SKM-1 treated with dmso at 0.1 percent for 144 hours (cell line): ENCODE data around the gene SKOR1.

ENCODE experiments used
- DNase-seq: peaks from one replicate; lab custom pipeline; 2025; ENCODE audit not compliant: unreplicated experiment; lab: John Stamatoyannopoulos, UW

The SKOR1 gene

GRCh38 chr15:67819636-67820035, 5.7 kb upstream of the SKOR1 start:
- DNase-seq, result no peak

- DNase-seq, result no peak
Measured at GRCh38 chr15:67820122-67820991, 5.0 kb upstream of the SKOR1 start.

- no peak for DNase-seq
Measured at GRCh38 chr15:67820992-67821783, 4.1 kb upstream of the SKOR1 start.

DNA sequence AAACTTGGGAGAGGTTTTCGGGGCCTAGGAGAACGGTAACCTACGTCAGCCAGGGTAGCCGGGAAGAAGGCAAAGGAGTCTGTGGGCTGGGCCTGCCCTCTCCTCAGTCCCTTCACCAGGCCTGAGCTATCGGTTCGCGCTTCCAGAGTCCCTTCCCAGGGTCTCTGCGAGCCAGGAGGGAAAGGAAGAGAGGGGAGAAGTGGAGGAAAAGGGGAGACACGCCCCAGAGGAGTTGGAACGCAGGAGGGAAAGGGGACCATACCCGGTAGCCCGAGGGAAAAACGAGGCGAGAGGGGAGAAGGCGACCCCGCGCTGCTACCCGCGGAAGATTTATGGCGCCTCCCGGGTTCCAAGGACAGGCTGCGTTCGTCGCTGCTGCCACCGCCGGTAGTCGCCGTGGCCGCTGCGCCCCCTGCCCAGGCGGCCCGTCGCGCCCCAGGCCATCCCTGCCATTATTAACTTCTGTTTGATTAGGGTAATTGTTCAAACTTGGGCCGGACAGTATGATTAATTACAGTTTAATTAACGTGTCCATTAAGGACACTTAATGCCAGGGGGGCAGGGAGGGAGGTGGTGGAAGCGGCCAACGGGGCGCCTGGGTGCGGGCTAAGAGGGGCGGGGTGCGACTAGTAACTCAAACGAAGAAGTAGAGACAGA, 3.4 kb upstream of the SKOR1 start:
- DNase-seq, result no peak

DNA sequence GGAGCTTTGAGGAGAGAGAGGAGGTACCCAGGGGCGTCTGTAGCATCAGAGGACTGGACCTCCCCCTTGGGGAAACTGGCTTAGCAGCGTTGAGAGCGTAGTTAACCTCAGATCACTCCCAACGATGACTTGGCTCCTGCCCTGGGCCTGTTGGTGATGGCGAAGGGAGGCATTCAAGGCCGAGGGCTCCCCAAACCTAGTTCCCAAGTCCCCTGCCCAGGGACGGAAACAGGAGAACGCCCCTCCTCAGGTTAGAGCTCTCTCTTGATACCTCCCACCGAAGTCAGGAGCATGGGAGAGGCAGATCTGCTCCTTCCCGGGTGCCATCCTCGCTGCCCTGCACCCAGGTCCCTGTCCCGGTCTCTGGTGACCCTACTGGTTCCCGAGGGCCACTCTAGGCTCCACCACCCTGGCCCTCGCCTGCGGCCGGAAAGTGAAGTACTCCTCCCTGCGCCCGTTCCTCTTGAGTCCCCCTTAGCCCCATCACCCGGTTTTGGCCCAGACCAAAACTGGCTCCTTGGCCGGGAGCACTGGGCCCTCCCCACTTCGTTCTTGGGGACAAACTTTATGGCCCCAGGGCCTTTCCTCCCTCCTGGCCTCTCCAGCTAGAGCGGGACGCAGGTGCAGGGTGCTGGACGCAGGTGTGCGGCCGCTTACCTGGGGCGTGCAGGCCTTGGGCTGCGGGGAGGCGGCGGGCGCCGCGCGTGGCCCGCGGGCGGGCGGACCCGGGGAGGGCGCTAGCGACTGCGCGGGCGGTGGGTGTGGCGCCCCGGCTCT, 2.6 kb upstream of the SKOR1 start:
- no peak for DNase-seq

DNA sequence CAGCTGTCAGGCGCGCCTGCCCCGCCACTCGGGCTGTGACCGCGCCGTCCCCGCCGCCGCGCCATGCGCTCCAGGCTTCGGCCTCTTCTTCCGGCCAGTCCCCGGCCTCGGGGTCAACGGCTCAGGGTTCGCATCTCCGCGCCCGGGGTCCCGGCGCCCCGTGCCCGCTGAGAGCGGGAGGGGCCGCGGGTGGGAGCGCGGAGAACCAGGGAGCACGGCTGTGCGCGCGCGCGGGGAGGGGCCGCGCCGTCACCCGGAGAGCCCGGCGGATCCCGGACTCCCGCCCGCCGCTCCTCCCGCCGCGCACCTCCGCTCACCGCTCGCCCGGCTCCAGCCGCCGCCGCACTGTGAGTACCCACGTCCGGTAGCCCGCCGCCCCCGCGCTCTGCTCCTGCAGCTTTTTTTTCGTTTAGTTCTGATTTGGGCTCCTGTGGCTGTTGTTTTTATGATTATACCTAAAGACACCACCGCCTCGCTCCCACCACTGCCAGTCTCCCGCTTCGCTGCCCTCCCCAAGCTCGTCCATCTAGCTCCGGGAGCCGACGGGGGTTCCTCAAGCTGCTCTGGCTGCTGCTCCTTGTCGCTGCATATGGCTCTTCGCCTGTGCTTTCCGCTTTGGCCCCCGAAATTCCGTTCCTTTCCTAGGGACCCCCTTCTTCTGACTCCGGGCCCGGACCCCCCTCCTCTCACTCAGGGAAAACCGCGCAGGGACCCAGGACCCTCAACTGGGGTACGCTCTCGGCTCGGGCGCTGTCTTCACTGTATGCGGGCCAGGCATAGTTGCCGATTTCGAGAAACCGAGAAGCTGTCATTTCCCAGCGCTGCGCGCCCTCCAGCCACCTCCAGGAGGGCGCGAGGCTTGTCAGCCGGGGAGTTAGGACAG, 1.8 kb upstream of the SKOR1 start:
- DNase-seq, result no peak

- DNase-seq, result no peak
Measured at GRCh38 chr15:67824197-67824968, 926 bp upstream of the SKOR1 start.

DNA sequence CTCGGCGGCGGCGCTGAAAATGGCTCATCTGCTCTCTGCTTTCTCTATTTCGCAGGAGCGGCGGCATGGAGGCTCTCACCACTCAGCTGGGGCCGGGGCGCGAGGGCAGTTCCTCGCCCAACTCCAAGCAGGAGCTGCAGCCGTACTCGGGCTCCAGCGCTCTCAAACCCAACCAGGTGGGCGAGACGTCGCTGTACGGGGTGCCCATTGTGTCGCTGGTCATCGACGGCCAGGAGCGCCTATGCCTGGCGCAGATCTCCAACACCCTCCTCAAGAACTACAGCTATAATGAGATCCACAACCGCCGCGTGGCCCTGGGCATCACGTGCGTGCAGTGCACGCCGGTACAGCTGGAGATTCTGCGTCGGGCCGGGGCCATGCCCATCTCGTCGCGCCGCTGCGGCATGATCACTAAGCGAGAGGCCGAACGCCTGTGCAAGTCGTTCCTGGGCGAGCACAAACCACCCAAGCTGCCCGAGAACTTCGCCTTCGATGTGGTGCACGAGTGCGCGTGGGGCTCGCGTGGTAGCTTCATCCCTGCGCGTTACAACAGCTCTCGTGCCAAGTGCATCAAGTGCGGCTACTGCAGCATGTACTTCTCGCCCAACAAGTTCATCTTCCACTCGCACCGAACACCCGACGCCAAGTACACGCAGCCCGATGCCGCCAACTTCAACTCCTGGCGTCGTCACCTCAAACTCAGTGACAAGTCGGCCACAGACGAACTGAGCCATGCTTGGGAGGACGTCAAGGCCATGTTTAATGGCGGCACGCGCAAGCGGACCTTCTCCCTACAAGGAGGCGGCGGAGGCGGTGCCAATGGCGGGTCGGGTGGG, 790 bp downstream of the SKOR1 start:
- DNase-seq, result no peak

DNA sequence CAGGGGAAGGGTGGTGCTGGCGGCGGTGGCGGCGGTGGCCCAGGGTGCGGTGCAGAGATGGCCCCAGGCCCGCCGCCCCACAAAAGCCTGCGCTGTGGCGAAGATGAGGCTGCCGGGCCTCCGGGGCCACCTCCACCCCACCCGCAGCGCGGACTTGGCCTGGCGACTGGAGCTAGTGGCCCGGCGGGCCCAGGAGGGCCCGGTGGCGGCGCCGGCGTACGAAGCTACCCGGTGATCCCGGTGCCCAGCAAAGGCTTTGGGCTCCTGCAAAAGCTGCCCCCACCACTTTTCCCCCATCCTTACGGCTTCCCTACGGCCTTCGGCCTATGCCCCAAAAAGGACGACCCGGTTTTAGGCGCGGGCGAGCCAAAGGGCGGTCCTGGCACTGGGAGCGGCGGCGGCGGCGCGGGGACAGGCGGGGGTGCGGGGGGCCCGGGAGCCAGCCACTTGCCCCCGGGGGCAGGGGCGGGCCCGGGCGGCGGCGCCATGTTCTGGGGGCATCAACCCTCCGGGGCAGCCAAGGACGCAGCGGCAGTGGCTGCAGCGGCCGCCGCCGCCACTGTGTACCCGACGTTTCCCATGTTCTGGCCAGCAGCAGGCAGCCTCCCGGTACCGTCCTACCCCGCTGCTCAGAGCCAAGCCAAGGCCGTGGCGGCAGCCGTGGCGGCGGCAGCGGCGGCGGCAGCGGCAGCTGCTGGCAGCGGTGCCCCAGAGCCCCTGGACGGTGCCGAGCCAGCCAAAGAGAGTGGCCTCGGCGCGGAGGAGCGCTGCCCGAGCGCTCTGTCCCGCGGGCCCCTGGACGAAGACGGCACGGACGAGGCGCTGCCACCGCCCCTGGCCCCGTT, 1.6 kb downstream of the SKOR1 start:
- no peak for DNase-seq

- no peak for DNase-seq
Measured at GRCh38 chr15:67827562-67828277, 2.4 kb downstream of the SKOR1 start.

DNA sequence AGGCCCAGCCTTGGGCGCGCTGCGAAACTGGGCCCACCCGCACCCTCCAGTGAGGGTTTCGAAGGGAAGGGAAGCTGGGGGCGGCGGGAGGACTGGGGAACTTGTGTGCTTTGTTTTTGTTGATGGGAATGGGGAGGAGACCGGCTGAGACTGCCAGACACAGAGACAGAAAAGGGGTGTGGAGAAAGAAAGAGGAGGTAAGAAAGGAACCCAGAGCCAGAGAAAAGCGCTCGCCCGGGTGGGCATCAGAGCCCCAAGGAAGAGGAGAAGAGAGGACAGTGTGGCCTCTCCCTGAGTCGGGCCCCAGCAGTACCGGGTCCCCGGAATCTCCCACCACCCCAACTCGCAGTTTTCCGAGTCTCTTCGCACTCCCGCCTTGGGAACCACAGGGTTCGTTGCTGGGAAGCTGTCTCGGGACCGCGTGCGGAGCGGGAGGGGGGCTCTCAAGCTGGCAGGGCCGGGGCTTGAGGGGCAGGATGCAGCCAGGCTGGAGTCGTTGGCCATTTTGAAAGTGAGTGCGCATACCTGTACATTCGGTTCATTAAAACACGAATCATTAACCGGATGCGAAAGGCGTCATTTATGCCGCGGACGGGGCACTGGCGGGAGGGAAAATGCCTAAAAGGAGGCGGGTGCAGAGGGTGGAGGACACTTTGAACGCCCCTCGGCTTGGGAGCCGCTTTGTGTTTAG, 3.1 kb downstream of the SKOR1 start:
- no peak for DNase-seq

- DNase-seq, result no peak
Measured at GRCh38 chr15:67828969-67829646, 3.8 kb downstream of the SKOR1 start.

DNA sequence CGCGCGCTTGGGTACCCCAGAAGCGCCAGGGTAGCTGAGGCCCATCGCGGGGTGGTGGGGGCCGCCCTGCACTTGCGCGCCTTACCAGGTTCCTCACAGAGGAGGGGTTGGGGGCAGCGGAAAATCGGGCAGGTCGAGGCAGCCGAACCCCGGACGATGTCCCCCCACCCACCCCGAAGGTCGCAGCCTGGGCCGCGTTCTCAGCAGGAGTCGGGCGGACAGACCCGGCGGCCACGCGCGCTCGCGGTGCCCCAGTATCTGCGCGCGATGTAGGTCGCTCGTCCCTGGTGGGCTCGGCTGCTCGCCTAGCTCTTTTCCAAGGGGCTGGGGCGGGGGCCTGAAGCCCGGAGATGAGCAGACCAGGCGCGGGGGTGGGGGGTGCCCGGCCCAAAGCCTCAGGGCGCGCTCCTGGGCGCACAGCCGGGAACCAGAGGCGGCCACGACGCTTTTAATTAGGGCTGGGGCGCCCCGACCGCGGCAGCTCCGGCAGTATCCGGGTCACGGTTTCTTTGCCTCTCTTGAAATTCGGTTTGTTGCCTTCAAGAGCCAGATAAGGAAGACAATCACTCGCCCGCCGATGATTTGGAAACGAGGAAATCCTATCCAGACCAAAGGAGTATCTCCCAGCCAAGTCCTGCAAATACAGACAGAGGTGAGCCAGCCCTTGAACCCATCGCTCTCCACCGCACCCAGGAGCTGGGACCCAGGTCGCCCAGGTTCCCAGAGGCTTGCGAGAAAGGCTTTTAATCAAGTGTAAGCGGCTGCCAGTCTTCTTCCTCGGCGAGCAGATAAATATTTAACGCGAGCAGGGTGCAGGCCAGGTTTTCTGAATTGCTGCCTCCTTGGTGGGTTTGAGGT, 4.6 kb downstream of the SKOR1 start:
- DNase-seq, result no peak

- no peak for DNase-seq
Measured at GRCh38 chr15:67831363-67831762, 6.1 kb downstream of the SKOR1 start.
